GM20000 (cell line): ENCODE measurements around the gene CARS2.

ENCODE experiments used
- DNase-seq: peaks from one replicate; pipeline ENCODE4 v3.0.0; 2012; ENCODE audit warnings: low spot score
- CTCF ChIP-seq: IDR thresholded peaks from 2 replicates; pipeline ENCODE4 v1.5.1; 2012; ENCODE audit warnings: mild to moderate bottlenecking, control low read depth; ENCODE audit errors: extremely low read depth, missing control alignments

CARS2 gene

GRCh38 chr13:110685305-110686020 lies 20.5 kb downstream of the CARS2 start:
- no peak for DNase-seq
- no peak for TF ChIP-seq CTCF

- no peak for TF ChIP-seq CTCF
- no peak for DNase-seq
Observed at GRCh38 chr13:110684388-110685056, 21.4 kb downstream of the CARS2 start.

GRCh38 chr13:110683921-110684320 lies 22.0 kb downstream of the CARS2 start:
- no peak for TF ChIP-seq CTCF
- no peak for DNase-seq

GRCh38 chr13:110683203-110683883 lies 22.6 kb downstream of the CARS2 start:
- no peak for DNase-seq
- TF ChIP-seq CTCF: no peak

- DNase-seq: no peak
- no peak for TF ChIP-seq CTCF
Observed at GRCh38 chr13:110682746-110683145, 23.2 kb downstream of the CARS2 start.

GRCh38 chr13:110681868-110682550 lies 23.9 kb downstream of the CARS2 start:
- no peak for TF ChIP-seq CTCF
- no peak for DNase-seq
